Right forelimb (tissue), 1 donor: ENCODE results near the gene MLLT6.

Experiments
- DNase-seq: peaks from one replicate; pipeline ENCODE4 v3.0.0-alpha.2; 2018

The MLLT6 gene

GRCh38 chr17:38729368-38729885 is 24.4 kb downstream of the MLLT6 start:
- no peak for DNase-seq

- peak; percentile 86 for DNase-seq
These were observed 24.9 kb downstream of the MLLT6 start, which contains the start of gene CISD3 for GRCh38 chr17:38729886-38730525. CISD3 (plus strand) TSS chr17:38730341; CDS start chr17:38730359, 18 bp downstream.

- DNase-seq, result no peak
These were observed 25.7 kb downstream of the MLLT6 start for GRCh38 chr17:38730526-38731379.

DNA sequence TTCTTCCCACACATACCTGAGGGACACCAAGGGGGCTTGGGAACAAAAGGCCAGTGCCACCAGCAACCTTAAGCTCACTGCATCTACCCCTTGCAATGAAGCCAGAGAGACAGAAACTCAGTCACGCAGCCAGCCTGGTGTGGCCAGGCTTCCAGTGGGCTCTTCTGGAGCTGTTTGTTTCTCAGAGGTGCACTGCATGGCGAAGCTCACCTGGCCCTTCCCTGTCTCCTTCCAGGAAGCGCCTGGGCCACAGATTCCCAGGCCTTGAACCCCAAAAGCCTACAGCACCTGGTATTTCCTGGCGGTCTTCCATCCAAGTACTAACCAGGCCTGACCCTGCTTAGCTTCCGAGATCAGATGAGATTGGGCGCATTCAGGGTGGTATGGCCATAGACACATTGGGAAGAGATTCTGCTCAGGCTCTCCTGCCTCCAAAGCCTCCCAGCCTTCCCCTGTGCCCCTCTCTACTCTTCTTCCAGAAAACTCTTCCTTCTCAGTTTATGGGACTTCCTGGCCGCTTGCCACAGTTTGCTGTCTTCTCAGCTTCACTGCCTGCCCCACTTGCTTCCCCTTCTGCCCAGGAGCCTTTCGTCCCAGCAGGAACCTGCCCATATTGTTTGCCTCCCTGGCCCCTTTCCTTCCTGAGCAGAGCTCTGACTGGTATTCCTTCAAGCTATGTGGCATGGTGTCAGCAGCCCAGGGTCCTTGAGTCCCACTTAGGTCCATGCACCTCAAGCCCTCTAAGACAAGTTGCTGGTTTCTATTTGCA is 26.6 kb downstream of the MLLT6 start:
- no peak for DNase-seq

- DNase-seq, result no peak
These were observed 27.6 kb downstream of the MLLT6 start for GRCh38 chr17:38732376-38733281.

DNA sequence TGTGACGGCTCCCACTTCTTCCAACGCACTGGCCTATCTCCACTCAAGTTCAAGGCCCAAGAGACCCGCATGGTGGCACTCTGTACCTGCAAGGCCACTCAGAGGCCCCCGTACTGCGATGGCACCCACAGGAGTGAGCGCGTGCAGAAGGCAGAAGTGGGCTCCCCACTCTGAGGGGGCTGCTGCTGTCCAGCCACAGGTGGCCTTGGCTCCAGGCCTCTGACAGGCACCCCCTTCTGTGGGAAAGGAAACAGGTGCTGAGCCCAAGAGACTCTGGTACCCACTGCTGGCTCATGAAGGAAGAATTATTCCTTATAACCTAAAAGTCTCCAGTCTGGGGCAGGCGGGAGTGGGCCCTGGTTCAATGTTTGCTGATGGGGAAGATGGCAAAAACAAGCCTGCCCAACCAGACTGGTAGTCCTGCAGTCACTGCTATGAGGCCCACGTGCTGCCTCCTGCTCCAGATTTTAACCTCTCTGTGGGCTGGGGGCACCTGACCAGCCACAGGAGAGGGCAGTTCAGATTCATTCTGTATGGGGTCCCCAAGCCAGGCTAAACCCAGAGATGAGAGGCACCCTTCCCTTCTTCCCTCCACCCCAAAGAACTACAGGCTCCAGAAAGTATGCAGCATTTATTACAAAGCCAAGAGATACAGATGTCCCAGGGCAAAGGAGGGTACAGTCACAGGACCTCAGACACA is 28.4 kb downstream of the MLLT6 start:
- no peak for DNase-seq

DNA sequence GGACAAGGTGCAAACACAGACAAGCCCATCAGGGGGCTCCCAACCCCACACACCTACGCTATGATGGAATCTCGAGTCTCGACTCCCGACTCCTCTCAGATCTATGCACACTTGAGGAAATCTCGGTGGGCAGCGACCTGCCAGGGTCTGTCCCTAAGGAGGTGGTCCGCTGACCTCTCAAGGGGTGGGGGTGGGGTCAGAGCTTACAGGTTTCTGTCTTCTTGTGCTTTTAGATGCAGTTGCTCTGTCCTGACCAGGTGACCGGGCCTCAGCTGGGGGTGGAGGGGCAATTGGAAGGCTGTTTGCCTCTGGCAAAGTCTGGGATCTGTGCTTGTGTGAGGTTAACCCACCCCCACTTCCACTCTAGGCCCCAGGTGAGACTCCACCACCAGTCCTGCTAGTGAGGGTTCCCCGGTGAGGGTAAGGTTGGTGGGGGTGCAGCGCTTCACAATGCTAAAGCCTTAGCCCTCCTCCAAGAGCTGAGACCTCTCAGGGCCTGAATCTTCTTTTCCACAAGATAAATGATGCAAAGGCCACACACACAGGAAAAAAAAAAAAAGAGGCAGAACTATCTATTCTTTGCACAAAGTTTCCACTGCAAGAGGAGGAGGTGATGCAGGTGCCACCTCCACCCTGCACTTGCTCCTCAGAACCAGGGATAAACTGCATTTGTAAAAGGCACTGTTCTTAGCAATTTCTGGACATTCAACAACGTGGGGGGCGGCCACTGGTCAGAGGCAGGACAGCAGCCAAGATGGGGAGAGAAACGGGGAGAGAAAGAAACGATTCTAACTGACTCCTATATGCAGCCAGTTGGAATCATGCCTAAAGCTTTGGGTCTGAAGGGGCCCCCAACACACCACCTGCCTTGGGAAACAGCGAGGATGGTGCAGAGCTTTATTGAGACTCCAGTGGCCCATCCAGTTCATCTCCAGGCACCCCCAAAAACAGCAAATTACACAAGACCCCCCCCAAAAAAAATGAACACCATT is 29.2 kb downstream of the MLLT6 start:
- no peak for DNase-seq

GRCh38 chr17:38735161-38735997 is 30.3 kb downstream of the MLLT6 start:
- peak; percentile 81 for DNase-seq

- DNase-seq, result no peak
These were observed 33.1 kb downstream of the MLLT6 start for GRCh38 chr17:38738007-38738662.

DNA sequence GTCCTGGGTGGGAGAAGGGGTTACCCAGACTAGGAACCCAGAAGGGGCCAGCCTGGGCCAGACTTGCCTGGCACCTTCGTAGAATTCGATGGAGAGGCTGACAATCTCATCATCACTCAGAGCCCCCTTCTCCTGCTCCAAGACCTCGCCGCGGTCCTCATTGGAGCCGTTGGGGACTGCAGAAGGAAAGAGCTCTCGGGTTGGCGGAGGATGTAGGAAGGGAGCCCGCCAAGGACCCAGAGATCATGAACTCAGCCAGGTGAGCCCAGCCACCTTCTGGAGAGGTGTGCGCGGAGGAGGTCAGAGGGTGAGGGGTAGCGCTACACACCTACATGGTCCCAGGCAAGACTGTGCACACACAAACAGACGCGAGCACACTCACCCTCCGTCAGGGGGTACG is 33.6 kb downstream of the MLLT6 start:
- no peak for DNase-seq

GRCh38 chr17:38739305-38739704 is 34.2 kb downstream of the MLLT6 start:
- DNase-seq, result no peak

GRCh38 chr17:38740044-38740443 is 35.0 kb downstream of the MLLT6 start:
- no peak for DNase-seq

GRCh38 chr17:38740806-38741205 is 35.7 kb downstream of the MLLT6 start:
- no peak for DNase-seq

DNA sequence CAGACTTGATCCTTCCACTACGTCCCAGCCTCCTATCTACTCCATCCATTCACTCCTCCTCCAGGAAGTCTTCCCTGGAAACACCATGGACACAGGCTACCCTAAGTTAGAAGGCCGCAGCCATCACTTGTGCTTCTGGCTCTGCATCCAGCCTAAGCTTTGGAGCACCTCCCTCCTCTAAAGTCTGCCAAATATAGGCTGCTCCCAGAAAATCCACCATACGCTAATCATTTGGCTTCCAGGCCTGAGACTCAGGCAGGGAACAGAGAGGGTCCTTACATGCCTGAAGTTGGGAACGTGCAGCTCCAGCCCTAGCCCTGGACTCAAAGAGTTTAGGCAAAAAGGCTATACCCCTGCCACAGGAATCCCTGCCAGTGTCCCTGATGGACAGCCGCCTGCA is 36.4 kb downstream of the MLLT6 start:
- DNase-seq, result no peak

GRCh38 chr17:38741921-38742410 is 36.9 kb downstream of the MLLT6 start:
- peak; percentile 80 for DNase-seq

- DNase-seq, result peak; percentile 88
These were observed 37.6 kb downstream of the MLLT6 start for GRCh38 chr17:38742411-38743308.

DNA sequence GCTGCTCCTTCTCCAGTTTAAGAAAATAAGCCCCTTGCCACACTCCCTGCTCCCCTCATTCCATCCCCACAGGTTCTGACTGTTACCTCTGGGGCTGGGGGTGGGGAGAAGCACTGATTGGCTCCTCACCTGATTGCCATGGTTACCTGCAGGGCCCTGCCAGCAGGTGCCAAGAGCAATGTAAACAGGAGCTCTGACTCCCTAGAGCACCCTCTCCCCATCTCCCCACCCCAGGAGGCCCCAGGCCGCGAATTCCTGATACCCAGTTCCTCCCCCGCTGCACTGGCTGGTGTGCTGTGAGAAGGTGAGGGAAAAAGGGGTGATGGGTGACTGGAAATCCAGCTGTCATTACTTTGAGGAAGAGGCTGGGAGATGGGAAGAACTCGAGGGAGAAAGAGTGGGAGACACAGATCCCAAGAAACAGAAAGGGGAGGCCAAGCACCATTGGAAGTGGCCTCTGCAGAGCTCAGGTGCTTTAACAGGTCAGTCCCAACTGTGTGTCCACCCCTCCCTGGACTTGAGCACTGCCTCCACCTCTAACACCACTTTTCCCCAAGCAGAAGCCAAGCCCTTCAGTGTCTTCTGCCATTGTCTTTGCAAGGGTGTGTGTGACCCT is 38.6 kb downstream of the MLLT6 start:
- DNase-seq, result no peak
